DND-41 (cell line): Measurements from ENCODE around the gene ARFIP2.

ENCODE experiments used
- ATAC-seq: fragments of 200-7000 bp; cut with Tn5 transposase; 3 replicates; pipeline ENCODE4 v1.9.1; 2021; ENCODE audit warnings: low read depth; ENCODE audit not compliant: insufficient read depth
- DNase-seq: peaks from one replicate; pipeline ENCODE4 v3.0.0-alpha.2; 2020
- H2AFZ ChIP-seq: 2 replicates; pipeline ENCODE4 v1.6.0; 2012; ENCODE audit warnings: low read depth, low read length
- H3K27ac ChIP-seq: 2 replicates; pipeline ENCODE4 v1.5.1; 2012; ENCODE audit warnings: low read length, inconsistent platforms
- H3K27me3 ChIP-seq: fragments of 200-600 bp; sonication (generic); 2 replicates; pipeline ENCODE4 v1.6.0; 2012; ENCODE audit warnings: low read length, mild to moderate bottlenecking, inconsistent platforms; ENCODE audit not compliant: insufficient read depth, poor library complexity
- H3K36me3 ChIP-seq: 2 replicates; pipeline ENCODE4 v1.5.1; 2012; ENCODE audit warnings: low read length, inconsistent platforms; ENCODE audit not compliant: insufficient read depth
- H3K4me1 ChIP-seq: 2 replicates; pipeline ENCODE4 v1.5.1; 2012; ENCODE audit warnings: mild to moderate bottlenecking, low read length; ENCODE audit not compliant: insufficient read depth
- H3K4me2 ChIP-seq: 2 replicates; pipeline ENCODE4 v1.6.0; 2012; ENCODE audit warnings: mild to moderate bottlenecking, moderate library complexity, low read length, inconsistent platforms; ENCODE audit not compliant: insufficient read depth
- H3K4me3 ChIP-seq, 2 experiments: fragments of 200-600 bp in 1 of 2; shearing (Covaris generic) in 1 of 2; 2 replicates each; pipeline ENCODE4 v1.5.1; 2012 to 2016; ENCODE audit warnings: inconsistent platforms in 2 of 2, low read length in 2 of 2, mild to moderate bottlenecking in 2 of 2, low read depth in 1 of 2, moderate library complexity in 1 of 2
- H3K79me2 ChIP-seq: 2 replicates; pipeline ENCODE4 v1.6.0; 2012; ENCODE audit warnings: low read length, inconsistent platforms; ENCODE audit not compliant: insufficient read depth
- H3K9ac ChIP-seq: 2 replicates; pipeline ENCODE4 v1.6.0; 2012; ENCODE audit warnings: low read depth, mild to moderate bottlenecking, inconsistent platforms, low read length, moderate library complexity
- H3K9me3 ChIP-seq: 2 replicates; pipeline ENCODE4 v1.5.1; 2012; ENCODE audit warnings: low read length, moderate library complexity, mild to moderate bottlenecking, inconsistent platforms; ENCODE audit not compliant: insufficient read depth, severe bottlenecking
- H4K20me1 ChIP-seq: 2 replicates; pipeline ENCODE4 v1.6.0; 2012; ENCODE audit warnings: low read length; ENCODE audit not compliant: insufficient read depth
- EZH2 ChIP-seq: IDR thresholded peaks from 3 replicates; pipeline ENCODE4 v1.6.1; 2012; ENCODE audit warnings: borderline replicate concordance, low read depth, mild to moderate bottlenecking, moderate library complexity, low read length, inconsistent platforms; ENCODE audit not compliant: severe bottlenecking
- TF ChIP-seq, protein P1 (sequence below): IDR thresholded peaks from 2 replicates; pipeline ENCODE4 v1.5.1; 2012; ENCODE audit warnings: borderline replicate concordance, low read length, moderate library complexity, mild to moderate bottlenecking; ENCODE audit not compliant: poor library complexity, severe bottlenecking; ENCODE audit errors: extremely low read depth

The ARFIP2 gene

DNA sequence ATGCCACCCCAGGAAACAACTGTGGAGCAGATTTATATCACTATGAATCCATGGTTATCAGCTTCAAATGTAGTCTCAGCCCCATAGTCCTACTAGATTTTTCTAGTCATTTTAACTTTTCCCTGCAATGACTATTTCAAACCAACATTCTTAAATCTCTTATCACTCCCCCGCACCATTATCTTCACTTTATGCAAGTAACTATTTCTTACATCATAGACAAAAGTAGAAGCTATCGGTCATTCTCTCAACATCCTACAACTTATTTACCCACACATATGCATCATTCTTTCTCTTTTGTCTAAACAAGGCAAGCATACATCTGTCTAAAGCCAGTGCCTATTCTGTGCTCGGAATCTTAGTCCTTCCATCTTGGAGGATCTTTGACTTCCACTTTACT is 4.5 kb upstream of the ARFIP2 start:
- Histone ChIP-seq H4K20me1 (peaks cover 10% of the 10 kb centered on the region), H3K9me3 (no peaks in the 10 kb centered on the region), H3K9ac (no peak overlapping the region), H2AFZ (no peak overlapping the region), H3K4me1 (peaks cover 17% of the 10 kb centered on the region), H3K27me3 (no peaks in the 10 kb centered on the region), H3K79me2 (peaks cover 32% of the 10 kb centered on the region), H3K4me3 (no peak overlapping the region), H3K4me2 (no peak overlapping the region), H3K27ac (no peak overlapping the region), H3K36me3 (peaks cover 67% of the 10 kb centered on the region)
- no peak for DNase-seq
- ATAC-seq = no peak
- TF ChIP-seq, protein P1, sequence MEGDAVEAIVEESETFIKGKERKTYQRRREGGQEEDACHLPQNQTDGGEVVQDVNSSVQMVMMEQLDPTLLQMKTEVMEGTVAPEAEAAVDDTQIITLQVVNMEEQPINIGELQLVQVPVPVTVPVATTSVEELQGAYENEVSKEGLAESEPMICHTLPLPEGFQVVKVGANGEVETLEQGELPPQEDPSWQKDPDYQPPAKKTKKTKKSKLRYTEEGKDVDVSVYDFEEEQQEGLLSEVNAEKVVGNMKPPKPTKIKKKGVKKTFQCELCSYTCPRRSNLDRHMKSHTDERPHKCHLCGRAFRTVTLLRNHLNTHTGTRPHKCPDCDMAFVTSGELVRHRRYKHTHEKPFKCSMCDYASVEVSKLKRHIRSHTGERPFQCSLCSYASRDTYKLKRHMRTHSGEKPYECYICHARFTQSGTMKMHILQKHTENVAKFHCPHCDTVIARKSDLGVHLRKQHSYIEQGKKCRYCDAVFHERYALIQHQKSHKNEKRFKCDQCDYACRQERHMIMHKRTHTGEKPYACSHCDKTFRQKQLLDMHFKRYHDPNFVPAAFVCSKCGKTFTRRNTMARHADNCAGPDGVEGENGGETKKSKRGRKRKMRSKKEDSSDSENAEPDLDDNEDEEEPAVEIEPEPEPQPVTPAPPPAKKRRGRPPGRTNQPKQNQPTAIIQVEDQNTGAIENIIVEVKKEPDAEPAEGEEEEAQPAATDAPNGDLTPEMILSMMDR = no peak

DNA sequence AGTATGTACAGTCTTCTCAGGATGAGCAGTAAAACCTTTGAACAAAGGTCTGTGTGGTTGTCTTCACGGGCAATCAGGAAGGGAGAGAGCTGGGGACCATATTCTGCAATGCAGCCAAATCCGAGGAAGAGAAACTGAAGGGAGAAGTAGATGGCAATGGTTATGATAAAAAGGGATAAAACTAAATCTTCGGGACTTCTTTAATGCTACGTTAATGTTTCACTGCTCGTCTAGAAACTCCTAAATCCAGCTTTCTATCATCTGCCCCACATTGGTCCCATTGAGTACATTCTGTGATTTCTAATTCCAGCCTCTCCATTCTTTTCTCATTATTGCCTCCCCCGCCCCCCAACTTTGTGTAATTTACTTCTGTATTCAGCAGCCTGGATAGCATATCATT is 1.9 kb upstream of the ARFIP2 start:
- H3K4me2 ChIP-seq = peak overlapping the region; percentile 87; the same call in 1 of the 2 replicates
- peaks cover 50% of the 10 kb centered on the region for H3K79me2 ChIP-seq

DNA sequence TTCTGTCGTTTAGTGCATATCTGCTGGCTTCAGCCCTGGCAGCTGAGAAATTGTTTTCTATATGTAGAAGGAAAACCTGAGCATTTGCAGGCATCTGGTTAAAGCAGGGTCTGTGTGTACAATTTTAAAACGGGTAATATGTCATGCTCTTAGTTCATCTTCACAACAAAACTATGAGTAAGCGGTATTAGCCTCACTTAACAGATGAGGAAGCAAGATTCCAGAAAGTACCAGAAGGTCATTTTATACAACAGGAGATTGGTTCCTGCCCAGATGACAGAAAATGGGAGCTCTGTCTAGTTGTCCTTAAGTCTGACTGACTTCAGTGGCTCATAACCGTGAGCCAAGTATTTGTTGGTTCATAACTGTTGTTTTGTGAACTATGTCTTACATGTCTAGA is 1.3 kb upstream of the ARFIP2 start:
- H3K79me2 ChIP-seq = peaks cover 50% of the 10 kb centered on the region
- peak overlapping the region; percentile 77 for H3K9ac ChIP-seq
- H3K27ac ChIP-seq = peak overlapping the region; percentile 87

More for the DNA sequence above, 1.9 kb upstream of the ARFIP2 start:
- no peak overlapping the region for H3K27ac ChIP-seq
- H4K20me1 ChIP-seq = peaks cover 21% of the 10 kb centered on the region
- peaks cover 78% of the 10 kb centered on the region for H3K36me3 ChIP-seq
- H3K4me3 ChIP-seq = no peak overlapping the region
- H3K4me1 ChIP-seq = peaks cover 33% of the 10 kb centered on the region
- H3K9me3 ChIP-seq = no peaks in the 10 kb centered on the region
- no peak overlapping the region for H2AFZ ChIP-seq
- ATAC-seq (no peak), DNase-seq (no peak)
- no peak overlapping the region for H3K9ac ChIP-seq
- TF ChIP-seq, protein P1 = no peak
- no peak for TF ChIP-seq EZH2
- no peaks in the 10 kb centered on the region for H3K27me3 ChIP-seq

More for the DNA sequence above, 1.3 kb upstream of the ARFIP2 start:
- no peaks in the 10 kb centered on the region for H3K9me3 ChIP-seq
- H3K27me3 ChIP-seq = no peaks in the 10 kb centered on the region
- H4K20me1 ChIP-seq = peaks cover 21% of the 10 kb centered on the region
- peak overlapping the region; percentile 58 to 85; a peak in 3 of 4 replicates for H3K4me3 ChIP-seq
- TF ChIP-seq, protein P1 = no peak
- no peak for TF ChIP-seq EZH2
- peak overlapping the region; percentile 87 for H3K4me2 ChIP-seq
- H3K36me3 ChIP-seq = peaks cover 80% of the 10 kb centered on the region
- ATAC-seq = no peak
- DNase-seq = no peak
- H3K4me1 ChIP-seq = peaks cover 33% of the 10 kb centered on the region
- H2AFZ ChIP-seq = no peak overlapping the region
